GM21381 (cell line): ENCODE measurements around the gene MEG3.

Source experiments
- ATAC-seq: cut with Tn5 transposase; IDR thresholded peaks from one replicate; pipeline ENCODE4 v1.9.1; 2021; ENCODE audit warnings: mild to moderate bottlenecking, moderate library complexity; ENCODE audit not compliant: unreplicated experiment

Gene MEG3

GRCh38 chr14:100892496-100893227 is 66.7 kb downstream of the MEG3 start:
- no peak for ATAC-seq

- no peak for ATAC-seq
Observed at GRCh38 chr14:100893228-100893601, 67.3 kb downstream of the MEG3 start.

- ATAC-seq, result no peak
Observed at GRCh38 chr14:100893760-100894159, 67.8 kb downstream of the MEG3 start.

- ATAC-seq, result no peak
Observed at GRCh38 chr14:100894416-100894815, 68.5 kb downstream of the MEG3 start.

- no peak for ATAC-seq
Observed at GRCh38 chr14:100895411-100895810, 69.5 kb downstream of the MEG3 start.

GRCh38 chr14:100896369-100897060 is 70.6 kb downstream of the MEG3 start:
- no peak for ATAC-seq

- no peak for ATAC-seq
Observed at GRCh38 chr14:100898465-100898864, 72.5 kb downstream of the MEG3 start.

GRCh38 chr14:100898935-100899883 is 73.3 kb downstream of the MEG3 start:
- no peak for ATAC-seq

- no peak for ATAC-seq
Observed at GRCh38 chr14:100899884-100900771, 74.2 kb downstream of the MEG3 start.

GRCh38 chr14:100900837-100901390 is 75.0 kb downstream of the MEG3 start:
- ATAC-seq, result no peak

- ATAC-seq, result no peak
Observed at GRCh38 chr14:100901391-100902183, 75.7 kb downstream of the MEG3 start.

- no peak for ATAC-seq
Observed at GRCh38 chr14:100902295-100903133, 76.6 kb downstream of the MEG3 start.

GRCh38 chr14:100903134-100903468 is 77.2 kb downstream of the MEG3 start:
- ATAC-seq, result no peak

- no peak for ATAC-seq
Observed at GRCh38 chr14:100903672-100904185, 77.8 kb downstream of the MEG3 start, which contains the start of gene RTL1. RTL1 (minus strand) TSS chr14:100903722; CDS start chr14:100884788, 18,934 bp downstream.

- ATAC-seq, result no peak
Observed at GRCh38 chr14:100904307-100905087, 78.6 kb downstream of the MEG3 start.

GRCh38 chr14:100905166-100905565 is 79.2 kb downstream of the MEG3 start:
- no peak for ATAC-seq

GRCh38 chr14:100906420-100906819 is 80.5 kb downstream of the MEG3 start:
- ATAC-seq, result no peak
